Brain pericyte (primary cell): Measurements from ENCODE around the gene CRAMP1.
"Not testable (repeated sequence)": the region's sequence is repeated elsewhere in the genome, so short reads cannot be mapped to it uniquely, and the experiment has no call there.

Source experiments
- DNase-seq: peaks from one replicate; pipeline ENCODE4 v3.0.0-alpha.2; 2012; ENCODE audit warnings: low read depth, low spot score

The CRAMP1 gene

GRCh38 chr16:1713331-1713730, 101.2 kb downstream of the CRAMP1 start:
- no peak for DNase-seq

- no peak for DNase-seq
Measured at GRCh38 chr16:1713933-1714332, 101.8 kb downstream of the CRAMP1 start.

GRCh38 chr16:1715220-1715619, 103.1 kb downstream of the CRAMP1 start:
- no peak for DNase-seq

- not testable (repeated sequence) for DNase-seq
Measured at GRCh38 chr16:1718236-1718635, 106.1 kb downstream of the CRAMP1 start.

- DNase-seq: not testable (repeated sequence)
Measured at GRCh38 chr16:1719559-1720229, 107.5 kb downstream of the CRAMP1 start.

- DNase-seq: no peak
Measured at GRCh38 chr16:1721372-1721771, 109.2 kb downstream of the CRAMP1 start.

- DNase-seq: no peak
Measured at GRCh38 chr16:1723450-1724147, 111.4 kb downstream of the CRAMP1 start.

- no peak for DNase-seq
Measured at GRCh38 chr16:1724491-1724890, 112.3 kb downstream of the CRAMP1 start.

GRCh38 chr16:1726661-1727502, 114.7 kb downstream of the CRAMP1 start:
- DNase-seq: no peak
